Upper lobe of right lung (tissue), 1 donor: ENCODE measurements around the gene NEDD4L. TPM values are rescaled to one million over a fixed set of nuclear protein-coding genes. Genes with fewer than 3 reads are reported as not detected.

ENCODE experiments used
- ATAC-seq: fragments of 200-7000 bp; cut with Tn5 transposase; one replicate; pipeline ENCODE4 v1.9.1; 2020; ENCODE audit warnings: mild to moderate bottlenecking, moderate library complexity
- DNase-seq: peaks from one replicate; pipeline ENCODE4 v3.0.0-alpha.2; 2020
- H3K27ac ChIP-seq: fragments of 200-600 bp; one replicate; pipeline ENCODE4 v1.8.0; 2022
- H3K27me3 ChIP-seq: fragments of 200-600 bp; one replicate; pipeline ENCODE4 v1.8.0; 2022; ENCODE audit warnings: mild to moderate bottlenecking
- H3K36me3 ChIP-seq: fragments of 200-600 bp; one replicate; pipeline ENCODE4 v1.8.0; 2022
- H3K4me1 ChIP-seq: fragments of 200-600 bp; one replicate; pipeline ENCODE4 v1.8.0; 2022
- H3K4me3 ChIP-seq: fragments of 200-600 bp; one replicate; pipeline ENCODE4 v1.8.0; 2022; ENCODE audit warnings: mild to moderate bottlenecking
- H3K9me3 ChIP-seq: fragments of 200-600 bp; one replicate; pipeline ENCODE4 v1.8.0; 2022
- CTCF ChIP-seq: fragments of 200-600 bp; IDR thresholded peaks from one replicate; pipeline ENCODE4 v1.8.0; 2022; ENCODE audit warnings: antibody characterized with exemption
- intact Hi-C: fragments of 100-400 bp; cut with DNase I; formaldehyde crosslinking; loops from one replicate; pipeline ENCODE4 v1.11.0; 2022
- total RNA-seq: library from RNA; stranded (reverse); fragmentation: NEBNext Ultra II Directional; extraction: Animal tissue kit (Norgen Biotek cat#: 25700); gene quantifications from one replicate; pipeline ENCODE4 v1.2.1, GENCODE V29; 2021
- donor health status: DM: no; HTN: yes; CAD: no; lungs with severe emphysema.

Gene NEDD4L
- total RNA-seq, 1 donor from 2014 or later: 192 TPM

- Histone ChIP-seq H3K27me3 (no peaks in the 10 kb centered on the region), H3K9me3 (no peaks in the 10 kb centered on the region), H3K27ac (no peak overlapping the region), H3K36me3 (peaks cover 15% of the 10 kb centered on the region), H3K4me3 (no peak overlapping the region), H3K4me1 (peaks cover 8% of the 10 kb centered on the region)
- TF ChIP-seq CTCF: no peak
- ATAC-seq (no peak), DNase-seq (no peak)
- intact Hi-C loops: no loop called here
Measured at GRCh38 chr18:58401191-58401590, 357.2 kb downstream of the NEDD4L start.

- Histone ChIP-seq H3K27me3 (no peaks in the 10 kb centered on the region), H3K4me3 (no peak overlapping the region), H3K36me3 (peaks cover 9% of the 10 kb centered on the region), H3K27ac (no peak overlapping the region), H3K4me1 (peaks cover 8% of the 10 kb centered on the region), H3K9me3 (no peaks in the 10 kb centered on the region)
- TF ChIP-seq CTCF: no peak
- DNase-seq (no peak), ATAC-seq (peak; percentile 35)
- intact Hi-C loops: no loop called here
Measured at GRCh38 chr18:58402247-58402646, 358.2 kb downstream of the NEDD4L start.

GRCh38 chr18:58402951-58403702 is 359.1 kb downstream of the NEDD4L start:
- peaks cover 4% of the 10 kb centered on the region for H3K36me3 ChIP-seq
- no peak overlapping the region for H3K27ac ChIP-seq
- intact Hi-C loops: no loop called here
- no peaks in the 10 kb centered on the region for H3K9me3 ChIP-seq
- no peaks in the 10 kb centered on the region for H3K27me3 ChIP-seq
- no peak overlapping the region for H3K4me3 ChIP-seq
- DNase-seq: no peak
- peaks cover 8% of the 10 kb centered on the region for H3K4me1 ChIP-seq
- TF ChIP-seq CTCF: no peak
- ATAC-seq: peak; percentile 62

GRCh38 chr18:58403799-58404455 is 359.9 kb downstream of the NEDD4L start:
- no peak overlapping the region for H3K4me3 ChIP-seq
- ATAC-seq: no peak
- H3K36me3 ChIP-seq: no peaks in the 10 kb centered on the region
- H3K9me3 ChIP-seq: no peaks in the 10 kb centered on the region
- no peaks in the 10 kb centered on the region for H3K27me3 ChIP-seq
- TF ChIP-seq CTCF: no peak
- H3K27ac ChIP-seq: no peak overlapping the region
- DNase-seq: no peak
- intact Hi-C loops: no loop called here
- H3K4me1 ChIP-seq: peaks cover 8% of the 10 kb centered on the region

- DNase-seq (no peak), ATAC-seq (peak; percentile 2)
- intact Hi-C loops: no loop called here
Measured at GRCh38 chr18:58405107-58405898, 361.3 kb downstream of the NEDD4L start.

More at GRCh38 chr18:58405107-58405898, 361.3 kb downstream of the NEDD4L start:
- H3K9me3 ChIP-seq: no peaks in the 10 kb centered on the region
- no peak overlapping the region for H3K4me3 ChIP-seq
- H3K4me1 ChIP-seq: peaks cover 8% of the 10 kb centered on the region
- H3K36me3 ChIP-seq: no peaks in the 10 kb centered on the region
- H3K27me3 ChIP-seq: no peaks in the 10 kb centered on the region
- no peak overlapping the region for H3K27ac ChIP-seq
- no peak for TF ChIP-seq CTCF
